Activated CD8-positive, alpha-beta memory T cell treated with anti-CD3 and anti-CD28 coated beads for 36 hours (primary cell): ENCODE results near the gene UBXN1. TPM values are rescaled to one million over a fixed set of nuclear protein-coding genes. Genes with fewer than 3 reads are reported as not detected.

Experiments
- CTCF ChIA-PET: fragments of 350-600 bp; sonication (Branson Sonifier 250); formaldehyde crosslinking; loops from one replicate; lab custom pipeline; 2021; ENCODE audit warnings: antibody characterized with exemption; lab: Charles Lee
- POLR2A ChIA-PET: fragments of 350-600 bp; sonication (Branson Sonifier 250); formaldehyde crosslinking; loops from one replicate; lab custom pipeline; 2021; ENCODE audit warnings: antibody characterized with exemption; lab: Charles Lee
- total RNA-seq, 2 experiments: library from RNA; stranded (reverse); gene quantifications; one replicate each; pipeline ENCODE4 v1.2.3, GENCODE V29; 2021

UBXN1 gene
- total RNA-seq, 2 experiments from 2014 or later = 129 TPM

DNA sequence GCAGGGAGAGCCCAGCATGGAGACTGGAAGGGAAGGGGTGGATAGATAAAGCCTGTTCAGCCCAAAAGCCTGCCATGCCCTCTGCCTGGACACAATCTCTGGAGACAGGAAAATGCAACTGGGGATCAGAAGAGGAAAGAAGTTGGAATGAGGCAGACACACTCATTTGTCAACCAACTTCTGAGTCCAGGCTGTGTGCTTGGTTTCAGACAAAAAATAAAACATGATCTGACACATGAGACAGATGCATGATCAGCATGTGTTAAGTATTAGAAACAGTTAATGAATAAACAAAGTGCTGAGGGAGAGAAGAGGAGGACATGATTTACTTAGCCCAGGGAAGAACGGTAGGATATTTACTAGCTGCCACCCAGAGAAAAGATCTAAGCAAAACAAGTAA lies 9.6 kb upstream of the UBXN1 start:
- ChIA-PET POLR2A (no interaction called here), CTCF (no interaction called here)

DNA sequence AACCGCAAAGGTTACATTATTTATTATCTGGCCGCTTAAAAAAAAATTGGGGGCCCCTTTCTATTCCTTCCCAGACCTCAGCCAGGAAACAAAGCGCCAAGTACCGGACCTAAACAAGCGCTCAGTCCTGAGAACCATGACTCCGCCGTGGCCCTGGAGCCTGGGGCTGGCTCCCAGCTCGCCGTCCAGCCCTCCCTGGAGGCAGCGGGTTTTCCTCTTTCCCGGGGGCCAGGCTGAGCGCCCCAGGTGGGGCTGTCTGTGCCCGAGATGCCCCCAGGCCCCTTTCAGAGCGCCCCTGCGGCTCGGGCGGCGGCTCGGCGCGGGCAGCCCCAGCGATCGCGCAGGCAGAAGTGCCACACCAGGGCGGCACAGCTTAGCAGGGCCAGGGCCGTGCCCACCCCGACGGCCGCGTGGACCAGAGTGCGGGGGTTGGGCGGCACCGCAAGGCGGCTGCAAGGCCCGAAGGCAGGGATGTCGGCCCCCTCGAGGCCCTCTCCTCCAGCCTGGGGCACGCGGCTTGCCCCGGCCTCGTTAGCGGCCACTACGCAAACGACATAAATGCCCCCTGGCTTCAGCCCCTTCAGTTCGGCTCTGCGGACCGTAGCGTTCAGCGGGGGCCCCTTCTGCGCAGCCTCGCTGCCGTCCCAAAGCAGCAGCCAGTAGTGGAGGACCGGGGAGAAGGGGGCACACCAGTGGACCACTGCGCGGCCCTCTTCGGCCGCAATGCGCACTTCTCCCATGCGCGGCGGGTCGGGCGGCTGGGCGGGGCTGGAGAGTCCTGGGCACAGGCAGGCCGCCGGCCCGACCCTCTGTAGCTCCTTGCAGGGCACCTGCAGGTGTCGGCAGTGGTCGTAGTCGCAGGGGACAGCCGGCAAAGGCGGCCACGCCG lies 8.9 kb upstream of the UBXN1 start:
- POLR2A ChIA-PET = interaction anchor here (0.6 kb wide), 2 partner anchors 81 to 96 kb away, joined by 3 read pairs; no protein-coding TSS in a partner anchor
- CTCF ChIA-PET = no interaction called here

DNA sequence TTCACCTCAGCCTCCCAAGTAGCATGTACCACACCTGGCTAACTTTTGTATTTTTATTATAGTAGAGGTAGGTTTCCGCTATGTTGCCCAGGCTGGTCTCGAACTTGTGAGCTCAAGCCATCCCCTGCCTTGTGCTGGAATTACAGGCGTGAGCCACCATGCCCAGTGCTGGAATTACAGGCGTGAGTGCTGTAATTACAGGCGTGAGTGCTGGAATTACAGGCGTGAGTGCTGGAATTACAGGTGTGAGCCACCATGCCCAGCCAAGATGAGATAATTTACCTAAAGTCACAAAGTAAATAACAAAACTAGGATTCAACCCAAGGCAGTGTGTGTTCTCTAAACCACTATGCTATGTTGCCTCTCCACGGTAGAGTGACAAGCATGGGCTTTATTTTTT lies 3.6 kb upstream of the UBXN1 start:
- ChIA-PET POLR2A (no interaction called here), CTCF (no interaction called here)

DNA sequence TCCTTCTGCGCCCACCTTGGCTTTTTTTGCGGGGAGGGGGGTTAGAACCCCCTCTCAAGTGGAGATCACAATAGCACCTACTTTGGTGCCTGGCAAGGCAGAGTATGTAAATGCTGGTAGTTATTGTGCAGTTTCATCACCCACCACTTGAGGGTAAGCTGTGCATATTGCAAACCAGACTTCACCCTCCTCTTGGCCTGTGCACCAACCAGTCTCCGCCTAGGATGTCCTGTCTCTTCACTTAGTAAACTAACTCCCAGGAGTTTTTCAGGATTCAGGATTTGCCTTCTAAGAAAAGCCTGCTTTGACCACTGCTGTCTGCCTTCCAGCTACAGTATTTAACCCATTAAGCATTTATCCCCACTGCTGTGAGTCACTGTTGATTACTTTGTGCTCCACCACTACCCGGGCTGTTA lies 2.0 kb upstream of the UBXN1 start:
- ChIA-PET CTCF (interaction anchor here (0.6 to 2.0 kb wide), 12 partner anchors 9 to 256 kb away, joined by 3 to 8 read pairs (median 5); partner anchors contain the start of gene LBHD1), POLR2A (interaction anchor here (0.5 to 3.0 kb wide), 5 partner anchors 9 to 114 kb away, joined by 3 to 15 read pairs (median 4); partner anchors contain the start of genes C11orf98, CSKMT, LBHD1 and UQCC3)

DNA sequence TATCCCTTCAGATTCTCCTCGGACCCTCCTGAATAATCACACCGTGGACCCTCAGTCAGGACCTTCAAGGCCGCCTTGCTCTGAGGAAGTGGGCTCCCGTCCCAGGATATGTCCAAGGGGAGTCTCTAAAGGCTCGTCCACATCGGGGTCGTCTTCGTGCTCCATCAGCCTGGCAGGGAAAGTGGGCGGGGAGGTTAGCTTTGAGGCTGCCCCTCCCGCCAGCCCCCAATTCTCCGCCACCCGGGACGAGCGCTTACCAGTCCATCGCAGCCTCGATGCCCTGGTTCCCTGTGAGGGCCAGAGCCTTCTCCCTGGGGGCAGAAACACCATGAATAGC lies 472 bp downstream of the UBXN1 start:
- POLR2A ChIA-PET = interaction anchor here (1.8 kb wide), 1 partner anchor 14 kb away, joined by 5 read pairs; the partner anchor contains the start of genes C11orf98 and CSKMT
- CTCF ChIA-PET = interaction anchor here (1.1 kb wide), 1 partner anchor 13 kb away, joined by 4 read pairs; the partner anchor contains the start of genes C11orf98 and CSKMT

DNA sequence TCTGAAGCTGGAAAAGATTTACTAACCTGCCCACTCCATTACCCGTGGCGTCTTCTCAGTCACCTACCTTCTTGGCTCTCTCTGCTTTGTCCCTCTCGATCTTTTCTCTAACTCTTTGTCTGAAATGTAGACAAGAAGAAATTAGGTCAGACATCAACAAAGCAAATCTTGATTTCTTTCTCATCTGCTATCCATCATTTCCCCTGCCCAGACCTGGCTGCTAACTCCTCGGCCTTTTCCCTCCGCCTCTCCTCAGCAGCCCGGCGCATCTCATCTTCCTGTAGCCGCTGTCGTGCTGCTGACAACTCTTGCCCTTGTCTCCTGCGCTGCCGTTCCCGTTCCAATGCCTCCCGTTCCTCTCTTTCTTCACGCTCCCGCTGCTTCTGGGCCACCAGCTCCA lies 1.2 kb downstream of the UBXN1 start:
- ChIA-PET POLR2A (no interaction called here), CTCF (interaction anchor here (1.7 kb wide), 1 partner anchor 16 kb away, joined by 5 read pairs; no protein-coding TSS in a partner anchor)

DNA sequence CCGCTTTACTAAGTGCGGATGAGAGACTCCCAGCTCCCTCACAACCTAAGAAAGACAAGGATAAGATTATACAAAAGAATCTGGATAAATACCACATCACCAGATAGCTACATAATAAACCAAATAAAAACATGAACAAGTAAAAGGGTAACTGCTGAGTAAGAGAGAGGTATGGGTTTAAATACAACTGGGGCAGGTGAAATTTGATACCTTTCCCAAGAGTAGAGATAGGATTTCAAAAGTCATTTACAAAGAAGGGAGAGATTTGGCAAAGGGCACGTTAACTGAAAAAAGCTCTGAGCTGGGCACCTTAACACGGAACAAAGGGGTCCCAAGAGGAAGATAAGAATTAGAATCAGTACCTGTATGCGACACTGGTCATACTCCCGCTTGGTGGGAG lies 1.7 kb downstream of the UBXN1 start:
- CTCF ChIA-PET = interaction anchor here (0.9 to 1.7 kb wide), 3 partner anchors 17 to 111 kb away, joined by 3 to 5 read pairs (median 3); no protein-coding TSS in a partner anchor
- POLR2A ChIA-PET = interaction anchor here (0.7 to 2.2 kb wide), 2 partner anchors 12 to 77 kb away, joined by 3 to 8 read pairs; partner anchors contain the start of genes C11orf98, CSKMT and ZBTB3

DNA sequence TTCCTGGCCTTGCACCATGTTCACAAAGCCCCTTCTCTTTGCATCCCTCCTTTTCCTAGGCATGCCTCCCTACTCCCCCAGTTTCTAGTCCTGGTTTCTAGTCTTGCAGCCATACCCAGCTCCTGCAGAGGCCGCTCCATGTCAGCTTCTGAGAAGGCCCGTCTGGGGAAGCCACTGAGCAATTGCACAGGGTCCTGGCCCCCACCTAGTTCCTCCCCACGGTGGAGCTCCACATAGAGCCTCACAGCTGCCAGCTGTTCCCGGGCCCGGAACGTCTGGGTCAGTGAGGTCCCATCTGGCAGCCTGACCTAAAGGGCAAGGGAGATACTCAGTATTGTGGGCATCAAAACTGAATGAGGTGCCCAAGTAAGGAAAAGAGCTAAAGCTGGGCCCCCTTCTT lies 2.2 kb downstream of the UBXN1 start:
- ChIA-PET CTCF (interaction anchor here (0.5 to 1.7 kb wide), 4 partner anchors 17 to 111 kb away, joined by 3 to 5 read pairs (median 3); no protein-coding TSS in a partner anchor), POLR2A (interaction anchor here (0.7 to 2.2 kb wide), 2 partner anchors 12 to 77 kb away, joined by 3 to 8 read pairs; partner anchors contain the start of genes C11orf98, CSKMT and ZBTB3)

DNA sequence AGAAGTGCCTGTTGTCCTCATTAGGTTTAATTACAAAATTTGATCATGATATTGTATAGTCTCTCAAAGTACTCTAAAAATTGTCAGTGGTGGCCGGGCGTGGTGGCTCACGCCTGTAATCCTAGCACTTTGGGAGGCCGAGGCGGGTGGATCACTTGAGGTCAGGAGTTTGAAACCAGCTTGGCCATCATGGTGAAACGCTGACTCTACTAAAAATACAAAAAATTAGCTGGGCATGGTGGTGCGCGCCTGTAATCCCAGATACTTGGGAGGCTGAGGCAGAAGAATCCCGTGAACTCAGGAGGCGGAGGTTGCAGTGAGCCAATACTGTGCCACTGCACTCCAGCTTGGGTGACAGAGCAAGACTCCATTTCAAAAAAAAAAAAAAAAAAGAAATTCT lies 3.5 kb downstream of the UBXN1 start:
- POLR2A ChIA-PET = interaction anchor here (0.6 to 2.2 kb wide), 2 partner anchors 10 to 30 kb away, joined by 3 to 8 read pairs; partner anchors contain the start of genes C11orf98 and CSKMT
- CTCF ChIA-PET = interaction anchor here (1.3 kb wide), 1 partner anchor 19 kb away, joined by 3 read pairs; no protein-coding TSS in a partner anchor

DNA sequence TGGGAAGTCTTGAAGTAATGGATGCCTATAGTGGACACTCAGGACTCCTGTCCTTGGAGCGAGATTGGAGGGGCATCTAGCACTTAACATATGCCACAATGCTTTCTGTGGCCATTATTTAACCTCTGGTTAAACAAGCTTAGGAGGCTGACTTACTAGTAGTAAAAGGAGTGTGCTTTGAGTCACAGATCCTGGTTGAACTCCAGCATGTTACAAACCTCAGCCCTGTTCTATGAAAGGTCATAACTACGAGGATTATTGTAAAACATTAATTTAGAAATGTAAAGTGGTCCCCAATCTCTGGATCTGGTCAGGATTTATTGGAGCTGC lies 5.7 kb downstream of the UBXN1 start:
- CTCF ChIA-PET = interaction anchor here (0.7 to 1.6 kb wide), 8 partner anchors 8 to 271 kb away, joined by 3 to 4 read pairs (median 4); partner anchors contain the start of genes C11orf98 and CSKMT
- POLR2A ChIA-PET = interaction anchor here (0.6 to 2.1 kb wide), 4 partner anchors 8 to 167 kb away, joined by 3 to 7 read pairs (median 5); partner anchors contain the start of genes C11orf98, CSKMT and INTS5

DNA sequence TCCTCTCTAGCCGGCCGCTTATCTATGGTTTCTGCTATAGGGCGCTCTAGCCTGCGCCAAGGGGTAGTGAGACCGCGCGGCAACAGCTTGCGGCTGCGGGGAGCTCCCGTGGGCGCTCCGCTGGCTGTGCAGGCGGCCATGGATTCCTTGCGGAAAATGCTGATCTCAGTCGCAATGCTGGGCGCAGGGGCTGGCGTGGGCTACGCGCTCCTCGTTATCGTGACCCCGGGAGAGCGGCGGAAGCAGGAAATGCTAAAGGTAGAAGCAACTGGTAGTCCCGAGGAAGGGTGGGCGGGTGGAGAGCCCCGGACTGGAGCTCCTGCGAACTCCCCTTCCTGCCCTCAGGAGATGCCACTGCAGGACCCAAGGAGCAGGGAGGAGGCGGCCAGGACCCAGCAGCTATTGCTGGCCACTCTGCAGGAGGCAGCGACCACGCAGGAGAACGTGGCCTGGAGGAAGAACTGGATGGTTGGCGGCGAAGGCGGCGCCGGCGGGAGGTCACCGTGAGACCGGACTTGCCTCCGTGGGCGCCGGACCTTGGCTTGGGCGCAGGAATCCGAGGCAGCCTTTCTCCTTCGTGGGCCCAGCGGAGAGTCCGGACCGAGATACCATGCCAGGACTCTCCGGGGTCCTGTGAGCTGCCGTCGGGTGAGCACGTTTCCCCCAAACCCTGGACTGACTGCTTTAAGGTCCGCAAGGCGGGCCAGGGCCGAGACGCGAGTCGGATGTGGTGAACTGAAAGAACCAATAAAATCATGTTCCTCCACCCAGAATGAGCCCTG lies 7.1 kb downstream of the UBXN1 start, which contains the start of the genes LBHD1 and UQCC3:
Gene LBHD1 (minus strand): TSS at position 660 of the 782 bp plus-strand sequence. CDS start 2,236 bp downstream, outside the sequence.
Gene UQCC3 (plus strand): TSS at position 66 of the 782 bp plus-strand sequence. CDS start 73 bp downstream, at position 139.
- ChIA-PET POLR2A (interaction anchor here (0.6 to 2.5 kb wide), 20 partner anchors 8 to 209 kb away, joined by 3 to 29 read pairs (median 6); partner anchors contain the start of genes GANAB, HNRNPUL2, INTS5 and MTA2), CTCF (interaction anchor here (0.6 to 1.7 kb wide), 11 partner anchors 8 to 231 kb away, joined by 3 to 8 read pairs (median 3); partner anchors contain the start of genes B3GAT3 and TMEM179B)

DNA sequence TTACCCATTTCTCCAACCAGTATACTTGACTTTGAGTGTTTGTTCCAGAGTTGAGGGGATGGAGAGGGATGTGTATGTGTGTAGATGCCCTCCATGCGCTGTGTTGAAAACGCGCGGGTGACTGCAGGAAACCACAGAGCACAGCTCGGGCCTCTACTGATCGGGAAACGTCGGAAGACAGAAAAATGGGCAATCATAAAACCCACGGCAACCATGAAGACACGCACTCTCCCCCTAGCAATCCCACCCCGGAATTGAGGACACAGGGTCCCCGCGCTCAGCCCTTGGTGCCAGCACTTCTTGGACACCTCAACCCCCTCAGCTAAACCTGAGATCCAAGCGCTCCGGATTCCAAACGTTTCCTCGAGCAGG lies 7.7 kb downstream of the UBXN1 start:
- ChIA-PET POLR2A (interaction anchor here (0.7 to 2.5 kb wide), 16 partner anchors 8 to 184 kb away, joined by 3 to 29 read pairs (median 6); partner anchors contain the start of genes GANAB, HNRNPUL2, INTS5 and MTA2), CTCF (interaction anchor here (0.6 to 1.7 kb wide), 6 partner anchors 21 to 232 kb away, joined by 3 to 4 read pairs (median 3); partner anchors contain the start of gene TMEM179B)

DNA sequence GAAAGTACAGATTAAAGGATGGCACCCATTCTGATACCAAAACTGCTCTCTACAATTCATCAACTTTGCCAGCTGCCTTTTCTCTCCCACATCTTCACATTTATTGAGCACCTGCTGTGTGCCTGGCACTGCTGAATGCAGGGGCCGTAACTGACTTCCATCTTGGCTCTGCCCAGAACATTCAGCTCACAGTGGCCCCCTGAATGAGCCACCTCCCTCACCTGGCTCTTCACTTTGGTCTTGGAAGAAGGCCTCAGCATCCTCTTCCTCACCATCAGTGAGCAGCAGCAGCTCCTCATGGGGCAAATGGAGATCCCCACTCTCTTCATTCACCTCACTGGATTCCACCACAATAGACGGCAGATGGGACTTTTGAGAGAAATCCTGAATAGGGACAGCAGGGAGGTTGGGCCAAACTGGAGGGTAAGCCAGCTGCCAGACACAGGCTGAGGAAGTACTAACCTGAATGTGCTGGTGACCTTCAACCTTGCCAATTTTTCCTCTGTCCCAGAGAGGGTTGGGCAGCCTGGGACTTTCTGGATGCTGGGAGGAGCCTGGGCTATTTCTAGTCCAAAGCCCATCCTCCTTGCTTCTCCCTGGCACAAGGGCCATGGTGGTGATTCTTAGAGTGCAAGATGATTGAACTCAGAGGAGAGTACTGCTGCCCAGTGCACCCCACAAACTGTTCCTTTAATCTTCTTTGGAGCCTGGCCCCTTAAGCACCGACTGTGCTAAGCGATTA lies 9.3 kb downstream of the UBXN1 start:
- ChIA-PET POLR2A (interaction anchor here (1.0 to 1.2 kb wide), 2 partner anchors 17 to 34 kb away, joined by 3 to 4 read pairs; partner anchors contain the start of gene INTS5), CTCF (interaction anchor here (1.0 to 1.6 kb wide), 4 partner anchors 11 to 117 kb away, joined by 3 to 8 read pairs (median 4); partner anchors contain the start of gene INTS5)

DNA sequence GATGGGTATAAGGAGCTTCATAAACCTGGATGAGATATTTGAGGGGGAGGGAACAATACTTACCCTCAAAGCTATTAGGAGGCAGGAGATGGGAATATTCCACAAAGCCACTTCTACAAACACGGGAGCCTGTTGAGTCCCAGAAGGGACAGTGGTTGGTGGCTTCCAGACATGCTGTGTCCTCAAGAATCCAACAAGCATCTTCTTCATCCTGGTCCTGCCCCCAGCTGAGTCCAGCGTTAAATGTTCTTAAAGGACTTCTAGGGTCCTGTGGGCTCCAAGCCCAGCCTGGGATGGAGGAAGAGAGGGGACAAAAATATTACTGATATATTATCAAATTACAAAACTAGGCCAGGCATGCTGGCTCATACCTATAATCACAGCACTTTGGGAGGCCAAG lies 11.4 kb downstream of the UBXN1 start:
- ChIA-PET CTCF (interaction anchor here (0.5 to 1.6 kb wide), 4 partner anchors 56 to 243 kb away, joined by 3 to 4 read pairs (median 4); no protein-coding TSS in a partner anchor), POLR2A (interaction anchor here (1.0 to 4.0 kb wide), 3 partner anchors 20 to 76 kb away, joined by 3 to 45 read pairs (median 5); partner anchors contain the start of genes GANAB, MTA2 and TUT1)

DNA sequence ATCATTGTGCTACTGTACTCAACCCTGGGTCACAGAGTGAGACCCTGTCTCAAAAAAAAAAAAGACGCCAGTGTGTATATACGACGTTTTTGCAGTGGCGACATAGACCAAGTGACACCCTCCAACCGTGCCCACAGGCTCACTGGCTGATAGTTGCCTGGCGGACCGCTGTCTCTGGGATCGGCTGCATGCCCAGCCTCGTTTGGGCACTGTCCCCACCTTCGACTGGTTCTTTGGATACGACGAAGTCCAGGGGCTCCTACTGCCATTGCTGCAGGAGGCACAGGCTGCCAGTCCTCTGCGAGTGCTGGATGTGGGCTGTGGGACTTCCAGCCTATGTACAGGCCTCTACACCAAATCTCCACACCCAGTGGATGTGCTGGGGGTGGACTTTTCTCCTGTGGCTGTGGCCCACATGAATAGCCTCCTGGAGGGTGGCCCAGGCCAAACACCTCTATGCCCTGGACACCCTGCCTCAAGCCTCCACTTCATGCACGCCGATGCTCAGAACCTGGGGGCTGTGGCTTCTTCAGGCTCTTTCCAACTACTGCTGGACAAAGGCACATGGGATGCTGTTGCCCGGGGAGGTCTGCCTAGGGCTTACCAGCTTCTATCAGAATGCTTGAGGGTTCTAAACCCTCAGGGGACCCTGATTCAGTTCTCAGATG lies 12.5 kb downstream of the UBXN1 start:
- CTCF ChIA-PET = interaction anchor here (1.0 to 2.0 kb wide), 5 partner anchors 12 to 75 kb away, joined by 3 to 10 read pairs (median 8); partner anchors contain the start of genes GANAB, INTS5, TUT1 and UBXN1
- POLR2A ChIA-PET = interaction anchor here (0.5 to 4.0 kb wide), 11 partner anchors 19 to 177 kb away, joined by 3 to 45 read pairs (median 7); partner anchors contain the start of genes B3GAT3, EEF1G, EML3 and GANAB
